Iris pigment epithelial cell (primary cell): Measurements from ENCODE around the gene RMI2.
"Not testable (repeated sequence)": the region's sequence is repeated elsewhere in the genome, so short reads cannot be mapped to it uniquely, and the experiment has no call there.

Experiments used
- DNase-seq: peaks from one replicate; pipeline ENCODE4 v3.0.0-alpha.2; 2011; ENCODE audit warnings: low read depth

Gene RMI2

GRCh38 chr16:11354733-11355574, 9.7 kb downstream of the RMI2 start:
- DNase-seq, result peak; percentile 77

- DNase-seq, result no peak
Observed at GRCh38 chr16:11355862-11356261, 10.6 kb downstream of the RMI2 start.

- peak; percentile 54 for DNase-seq
Observed at GRCh38 chr16:11356573-11357331, 11.5 kb downstream of the RMI2 start.

- DNase-seq, result no peak
Observed at GRCh38 chr16:11358531-11358930, 13.3 kb downstream of the RMI2 start.

GRCh38 chr16:11359370-11359769, 14.1 kb downstream of the RMI2 start:
- DNase-seq, result peak; percentile 72

GRCh38 chr16:11360641-11361373, 15.5 kb downstream of the RMI2 start:
- DNase-seq, result no peak

GRCh38 chr16:11361701-11362451, 16.6 kb downstream of the RMI2 start:
- DNase-seq, result no peak

DNA sequence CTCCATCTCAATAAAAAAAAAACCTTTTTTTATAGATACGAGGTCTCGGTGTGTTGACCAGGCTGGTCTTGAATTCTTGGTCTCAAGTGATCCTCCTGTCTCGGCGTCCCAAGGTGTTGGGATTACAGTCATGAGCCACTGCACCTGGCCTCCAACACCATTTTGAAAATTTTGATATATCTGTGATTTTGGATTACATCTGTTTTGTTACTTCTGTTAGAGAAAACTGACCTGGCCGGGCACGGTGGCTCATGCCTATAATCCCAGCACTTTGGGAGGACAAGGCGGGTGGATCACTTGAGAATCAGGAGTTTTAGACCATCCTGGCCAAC, 18.6 kb downstream of the RMI2 start:
- no peak for DNase-seq

- DNase-seq, result no peak
Observed at GRCh38 chr16:11367483-11367906, 22.2 kb downstream of the RMI2 start.

DNA sequence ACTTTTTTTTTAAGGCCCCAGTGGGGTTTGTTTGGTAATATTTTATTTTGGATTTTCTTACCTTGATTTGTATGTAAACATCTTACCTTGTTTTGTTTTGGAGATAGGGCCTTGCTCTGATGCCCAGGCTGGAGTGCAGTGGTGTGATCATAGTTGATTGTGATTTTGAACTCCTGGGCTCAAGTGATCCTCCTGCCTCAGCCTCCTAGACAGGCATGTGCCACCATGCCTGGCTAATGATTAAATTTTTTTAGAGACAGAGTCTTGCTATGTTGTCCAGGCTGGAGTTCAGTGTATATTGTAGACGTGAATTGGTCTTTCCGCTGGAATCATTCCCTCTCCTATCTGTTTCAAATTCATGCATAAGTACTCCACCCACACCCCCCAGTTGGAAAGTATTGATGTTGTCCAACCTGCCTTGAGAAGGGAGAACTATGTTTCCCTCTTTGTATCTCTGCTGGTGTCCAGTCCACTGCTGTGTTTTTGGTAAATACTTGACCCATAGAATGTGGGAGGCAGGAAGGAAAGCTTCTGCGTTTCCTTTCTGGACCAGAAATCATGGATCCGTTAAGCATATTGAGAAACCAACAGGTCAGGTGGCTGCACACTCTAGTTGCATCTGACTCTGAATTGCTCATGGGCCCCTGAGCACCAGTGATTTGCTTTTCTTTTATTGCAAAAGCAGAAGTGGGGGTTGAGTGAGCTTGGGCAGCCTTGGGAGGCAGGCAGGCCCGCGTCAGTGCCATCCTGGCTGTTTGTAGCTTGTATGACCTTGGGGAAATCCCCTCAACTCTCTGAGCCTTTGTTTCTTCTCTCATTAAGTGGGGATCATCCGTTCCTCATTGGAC, 25.0 kb downstream of the RMI2 start:
- peak; percentile 37 for DNase-seq

DNA sequence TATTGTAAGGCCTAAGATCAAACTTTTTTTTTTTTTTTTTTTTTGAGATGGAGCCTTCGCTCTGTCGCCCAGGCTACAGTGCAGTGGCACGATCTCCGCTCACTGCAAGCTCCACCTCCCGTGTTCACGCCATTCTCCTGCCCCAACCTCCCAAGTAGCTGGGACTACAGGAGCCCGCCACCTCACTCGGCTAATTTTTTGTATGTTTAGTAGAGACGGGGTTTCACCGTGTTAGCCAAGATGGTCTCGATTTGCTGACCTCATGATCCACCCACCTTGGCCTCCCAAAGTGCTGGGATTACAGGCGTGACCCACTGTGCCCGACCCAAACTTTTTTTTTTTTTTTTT, 25.6 kb downstream of the RMI2 start:
- not testable (repeated sequence) for DNase-seq

- DNase-seq, result no peak
Observed at GRCh38 chr16:11372073-11372828, 27.0 kb downstream of the RMI2 start.

- DNase-seq, result no peak
Observed at GRCh38 chr16:11372829-11373306, 27.6 kb downstream of the RMI2 start.

DNA sequence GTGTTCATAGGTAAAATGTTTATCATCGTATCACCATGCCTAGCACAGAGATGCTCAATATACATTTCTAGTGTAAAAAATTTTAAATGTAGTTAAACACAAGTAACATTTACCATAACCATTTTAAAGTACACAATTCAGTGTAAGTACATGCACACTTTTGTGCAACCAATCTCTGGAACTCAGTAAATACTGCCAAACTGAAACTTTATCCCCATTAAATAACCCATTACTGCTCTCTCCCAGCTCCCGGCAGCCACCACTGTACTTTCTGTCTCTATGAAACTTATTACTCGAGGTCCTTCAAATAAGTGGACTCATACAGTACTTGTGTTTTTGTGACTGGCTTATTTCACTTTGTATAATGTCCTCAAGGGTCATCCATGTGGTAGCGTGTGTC, 29.0 kb downstream of the RMI2 start:
- DNase-seq, result no peak

DNA sequence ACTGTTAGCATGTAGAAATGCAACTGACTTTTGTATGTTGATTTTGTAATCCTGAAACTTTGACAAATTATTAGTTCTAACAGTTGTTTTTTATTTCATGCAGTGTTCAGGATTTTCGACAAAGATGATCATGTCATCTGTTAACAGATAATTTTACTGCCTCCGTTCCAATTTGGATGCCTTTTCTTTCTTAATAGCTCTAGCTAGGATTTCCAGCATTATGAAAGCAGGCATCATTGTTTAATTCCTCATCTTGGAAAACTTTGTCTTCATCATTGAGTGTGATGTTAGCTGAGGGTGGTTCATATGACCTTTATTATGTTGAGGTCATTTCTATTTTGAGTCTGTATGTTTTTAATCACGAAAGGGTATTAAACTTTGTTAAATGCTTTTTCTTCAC, 31.9 kb downstream of the RMI2 start:
- DNase-seq, result no peak

DNA sequence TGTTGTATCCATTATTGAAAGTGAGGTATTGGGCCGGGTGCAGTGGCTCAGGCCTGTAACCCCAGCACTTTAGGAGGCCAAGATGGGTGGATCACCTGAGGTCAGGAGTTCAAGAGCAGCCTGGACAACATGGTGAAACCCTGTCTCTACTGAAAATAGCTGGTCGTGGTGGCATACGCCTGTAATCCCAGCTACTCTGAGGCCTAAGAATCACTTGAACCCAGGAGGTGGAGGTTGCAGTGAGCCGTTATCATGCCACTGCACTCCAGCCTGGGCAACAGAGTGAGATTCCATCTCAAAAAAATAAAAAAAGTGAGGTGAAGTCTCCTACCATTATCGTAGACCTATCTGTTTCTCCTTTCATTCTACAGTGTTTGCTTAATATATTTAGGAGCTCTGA, 33.7 kb downstream of the RMI2 start:
- DNase-seq, result not testable (repeated sequence)

- DNase-seq, result peak; percentile 37
Observed at GRCh38 chr16:11379420-11379819, 34.2 kb downstream of the RMI2 start.

GRCh38 chr16:11380836-11381235, 35.6 kb downstream of the RMI2 start:
- DNase-seq, result no peak

DNA sequence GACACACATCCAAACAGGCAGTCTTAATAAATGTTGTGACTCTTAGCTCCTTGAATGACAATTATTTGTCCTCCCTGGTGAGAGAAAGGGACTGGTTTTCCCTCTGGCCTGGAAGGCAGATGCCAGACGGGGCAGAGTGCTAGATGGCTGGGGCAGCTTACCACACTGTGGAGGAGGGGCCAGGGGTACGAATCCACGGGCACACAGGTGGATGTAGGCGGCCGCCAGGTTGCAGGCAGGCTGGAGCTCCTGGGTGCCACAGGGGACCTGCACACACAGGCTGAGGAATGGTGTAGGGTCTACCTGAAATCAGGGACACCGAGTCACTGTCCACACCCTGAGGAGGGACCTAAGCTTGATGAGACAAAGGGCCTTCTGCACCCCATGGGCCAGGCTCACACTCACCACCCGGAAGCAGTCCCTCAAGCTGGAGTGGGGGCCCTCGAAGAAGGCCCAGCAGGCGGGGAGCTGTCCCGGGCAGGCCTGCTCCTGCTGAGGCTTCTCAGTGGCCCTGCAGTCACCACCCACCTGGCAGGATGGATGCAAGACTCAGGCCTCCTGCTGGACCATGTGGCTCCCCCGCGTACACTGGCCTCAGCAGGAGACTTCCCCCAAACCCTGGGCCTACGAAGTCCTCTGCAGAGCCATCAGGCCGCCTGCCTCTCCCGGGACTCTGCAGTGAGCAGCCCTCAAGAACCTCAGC, 38.4 kb downstream of the RMI2 start:
- DNase-seq, result no peak
